ENCODE measurements around the gene APBA2.

DNA sequence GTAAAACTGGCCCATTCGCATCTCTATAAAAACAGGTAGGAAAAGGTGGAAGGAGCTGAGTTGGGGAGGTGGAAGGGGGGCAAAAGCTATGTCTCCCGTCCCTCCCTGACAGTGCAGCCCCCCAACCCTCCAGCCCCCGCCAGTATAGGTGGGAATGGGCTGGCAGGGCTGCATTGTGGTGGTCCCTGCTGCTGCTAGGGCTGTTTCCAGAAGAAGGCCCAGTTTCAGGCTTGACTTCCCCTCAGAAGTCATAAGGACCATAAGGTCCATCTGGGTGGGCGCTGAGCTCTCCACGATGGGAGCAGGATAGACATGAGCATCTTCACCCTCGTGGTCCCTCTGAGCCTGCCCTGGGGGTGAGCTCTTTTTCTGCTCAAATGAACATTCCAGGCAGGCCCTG lies 44.2 kb downstream of the APBA2 start:
- TF ChIP-seq CTCF (conservative IDR thresholded peaks at IDR 0.05; ENCODE audit: low read length) (no peak), EZH2phosphoT487 (IDR thresholded peaks at IDR 0.05; ENCODE audit: borderline replicate concordance) (no peak)
